Suppressor macrophage (primary cell): ENCODE data around the gene ZNF618.

Source experiments
- DNase-seq, 4 experiments: peaks; one replicate each; pipeline ENCODE4 v3.0.0-alpha.2; 2020 to 2022

Gene ZNF618

DNA sequence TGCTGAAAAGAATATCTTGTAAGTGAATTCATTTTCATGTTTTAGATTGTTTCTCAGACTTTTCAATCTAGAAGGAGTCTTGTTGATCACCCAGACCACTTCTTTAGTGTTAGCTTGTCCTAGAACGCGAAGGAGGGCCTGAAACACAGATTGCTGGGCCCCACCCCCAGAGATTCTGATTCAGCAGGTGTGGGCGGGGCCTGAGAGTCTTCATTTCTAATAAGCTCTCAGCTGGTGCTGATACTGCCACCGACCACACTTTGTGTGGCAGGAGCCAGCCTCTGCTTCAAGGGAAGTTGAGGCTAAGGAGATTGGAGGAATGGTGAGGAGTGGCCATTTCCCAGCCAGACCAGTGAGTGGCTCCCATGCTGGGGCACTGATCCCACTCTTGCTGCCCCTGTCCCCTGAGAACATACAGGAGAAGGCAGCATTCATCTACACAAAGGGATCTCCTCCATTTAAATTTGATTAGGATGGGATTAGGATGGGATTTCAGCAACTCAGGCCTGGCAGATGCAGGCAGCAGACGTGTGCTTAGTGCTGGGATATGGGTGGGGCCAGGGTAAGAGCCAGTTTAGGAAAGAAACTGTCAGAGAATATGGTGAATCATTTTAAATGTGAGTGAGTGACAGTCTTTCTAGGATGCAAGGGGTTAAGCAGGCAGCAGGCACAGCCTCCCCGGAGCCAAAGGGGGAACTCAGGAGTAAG lies 35.9 kb downstream of the ZNF618 start:
- no peak for DNase-seq

DNA sequence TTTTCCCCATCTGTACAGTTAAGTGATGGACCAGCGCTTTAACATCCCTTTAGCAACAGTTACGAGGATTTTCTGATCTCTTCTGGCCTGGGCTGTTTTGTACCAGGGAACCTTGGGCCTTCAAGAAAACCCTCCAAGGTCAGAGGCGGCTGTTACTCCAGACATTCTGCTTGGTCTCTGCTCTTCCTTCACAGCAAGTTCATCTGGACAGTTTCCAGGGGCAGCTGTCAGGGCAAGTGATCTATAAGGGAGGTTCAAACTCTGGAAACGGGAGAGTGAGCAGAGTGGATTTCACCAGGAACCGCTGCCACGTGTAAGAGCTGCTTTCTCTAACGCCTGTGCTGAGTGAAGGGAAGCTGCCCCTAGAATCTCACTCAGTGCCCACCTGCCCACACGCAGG lies 36.7 kb downstream of the ZNF618 start:
- DNase-seq, result no peak

DNA sequence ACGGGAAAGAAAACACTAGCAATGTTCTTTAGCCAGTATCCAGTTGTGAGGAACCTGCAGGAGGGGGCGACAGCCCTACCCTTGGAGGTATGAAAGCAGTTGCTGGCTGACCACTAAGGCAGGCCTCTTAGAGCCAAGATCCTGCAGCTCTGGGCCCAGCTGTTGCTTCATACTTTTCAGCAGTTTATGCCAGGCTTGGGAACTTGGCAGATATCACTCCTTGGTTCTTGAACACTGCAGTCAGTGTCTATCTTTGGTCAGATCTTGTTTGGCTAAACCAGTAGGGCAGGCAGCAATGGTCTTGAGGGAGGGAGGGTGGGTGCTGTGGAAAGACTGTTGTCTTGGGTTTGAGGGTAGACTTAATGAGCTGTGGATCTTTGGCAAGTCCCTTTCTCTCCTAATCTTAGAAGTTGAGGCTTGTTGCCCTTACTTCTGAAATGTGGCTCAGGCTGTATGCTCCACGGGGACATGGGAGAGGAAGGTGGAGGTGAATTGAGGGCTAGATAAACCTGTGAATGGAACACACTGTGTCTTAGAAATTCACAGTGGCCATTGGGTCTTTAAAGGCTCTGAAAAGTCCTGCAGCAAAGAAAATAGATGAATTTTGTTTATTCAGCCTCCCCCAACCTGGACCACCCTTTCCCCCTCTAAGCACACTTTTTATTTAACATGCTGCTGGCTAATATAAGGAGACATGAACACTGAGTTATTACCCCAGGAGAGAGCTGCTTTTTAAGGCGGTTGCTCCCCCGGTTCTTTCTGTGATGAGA lies 37.5 kb downstream of the ZNF618 start:
- no peak for DNase-seq

DNA sequence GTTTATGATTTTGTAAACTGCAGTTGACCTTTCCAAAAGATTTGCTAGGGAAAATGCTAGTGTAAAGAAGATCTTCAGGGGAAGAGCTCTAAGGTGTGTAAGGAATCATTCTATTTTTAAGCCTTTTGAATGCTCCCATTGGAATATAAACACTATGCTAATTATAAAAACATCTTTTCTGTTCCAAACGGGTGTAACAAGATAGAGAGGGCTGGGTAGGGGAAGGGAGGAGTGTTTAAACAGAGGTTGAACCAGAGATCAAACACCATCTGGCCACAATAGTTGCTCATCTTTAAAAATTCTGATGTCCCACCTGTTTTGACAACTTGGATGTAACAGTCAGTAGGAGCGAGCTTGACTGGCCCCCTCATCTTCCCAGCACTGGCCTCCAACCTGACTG lies 38.4 kb downstream of the ZNF618 start:
- no peak for DNase-seq

DNA sequence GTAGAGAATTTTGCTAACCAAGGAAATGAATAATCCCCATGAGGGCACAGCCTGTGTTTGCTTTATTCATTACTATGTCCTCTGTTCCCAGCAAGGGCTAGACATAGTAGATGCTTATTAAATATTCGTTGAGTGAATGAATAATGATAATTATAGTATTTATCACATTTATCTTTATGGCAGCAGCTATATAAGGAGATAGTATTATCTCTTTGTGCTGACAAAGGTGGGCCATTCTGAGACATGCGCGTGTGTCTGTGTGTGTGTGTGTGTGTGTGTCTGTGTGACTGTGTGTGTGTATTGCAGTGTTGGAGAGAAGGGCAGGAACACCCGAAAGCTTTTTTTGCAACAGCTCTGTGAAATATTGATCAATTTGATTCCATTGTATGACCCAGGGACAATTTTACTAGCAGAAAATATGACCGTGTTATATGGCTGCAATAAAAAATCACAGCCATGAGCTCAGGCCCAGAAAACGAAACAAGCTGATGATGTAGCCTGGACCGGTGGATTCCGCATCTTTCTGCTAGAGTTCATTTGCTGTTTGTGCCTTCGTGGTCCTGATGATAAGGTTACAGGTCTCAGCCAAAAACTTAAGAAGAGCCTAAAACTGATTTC lies 39.8 kb downstream of the ZNF618 start:
- no peak for DNase-seq

DNA sequence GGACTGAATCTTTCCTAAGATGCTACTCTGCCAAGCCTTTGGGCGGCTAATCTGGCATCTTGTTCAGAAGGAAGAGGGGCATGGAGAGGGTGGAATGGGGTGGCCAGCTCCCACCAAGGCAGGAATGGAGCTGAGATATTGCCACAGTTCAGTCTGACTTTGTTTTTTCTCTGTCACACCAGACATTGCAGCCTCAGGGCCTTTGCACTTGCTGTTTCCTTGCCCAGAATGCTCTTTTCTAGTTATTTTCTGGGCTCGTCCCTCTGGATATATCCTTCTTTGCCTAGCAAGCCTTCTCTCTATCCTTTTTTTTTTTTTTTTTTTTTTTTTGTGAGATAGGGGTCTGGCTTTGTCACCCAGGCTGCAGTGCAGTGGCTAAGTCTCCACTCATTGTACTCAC lies 40.8 kb downstream of the ZNF618 start:
- no peak for DNase-seq

DNA sequence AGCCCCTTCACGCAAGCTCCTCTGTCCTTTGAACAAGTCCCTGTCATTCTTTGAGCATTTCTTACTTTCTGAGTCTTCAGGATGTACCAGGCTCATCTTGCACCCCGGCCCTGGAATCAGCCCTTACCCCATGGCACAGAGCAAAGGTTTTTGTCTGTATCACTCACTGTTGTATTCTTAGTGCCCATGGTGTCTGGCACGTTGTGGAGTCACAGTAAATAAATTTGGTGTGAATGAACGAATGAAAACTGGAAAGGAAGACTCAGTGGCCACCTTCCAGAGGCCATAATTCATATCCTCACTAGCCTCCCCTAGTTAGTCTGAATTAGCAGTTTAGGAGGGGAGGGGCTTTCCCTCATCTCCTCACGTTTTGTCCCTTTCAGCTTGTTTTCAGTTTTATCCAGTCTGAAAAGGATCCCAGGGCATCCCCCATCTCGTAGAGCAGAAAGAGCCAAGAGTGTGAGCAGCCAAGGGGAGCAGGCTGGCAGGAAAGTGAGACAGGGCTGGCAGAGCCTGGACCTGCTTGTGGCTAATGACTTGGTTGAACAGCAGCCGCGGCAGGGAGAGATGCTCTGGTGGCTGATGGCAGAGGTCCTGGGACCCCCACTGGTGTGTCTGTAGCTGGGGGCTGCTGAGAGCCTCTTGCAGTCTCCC lies 42.7 kb downstream of the ZNF618 start:
- DNase-seq, result no peak

DNA sequence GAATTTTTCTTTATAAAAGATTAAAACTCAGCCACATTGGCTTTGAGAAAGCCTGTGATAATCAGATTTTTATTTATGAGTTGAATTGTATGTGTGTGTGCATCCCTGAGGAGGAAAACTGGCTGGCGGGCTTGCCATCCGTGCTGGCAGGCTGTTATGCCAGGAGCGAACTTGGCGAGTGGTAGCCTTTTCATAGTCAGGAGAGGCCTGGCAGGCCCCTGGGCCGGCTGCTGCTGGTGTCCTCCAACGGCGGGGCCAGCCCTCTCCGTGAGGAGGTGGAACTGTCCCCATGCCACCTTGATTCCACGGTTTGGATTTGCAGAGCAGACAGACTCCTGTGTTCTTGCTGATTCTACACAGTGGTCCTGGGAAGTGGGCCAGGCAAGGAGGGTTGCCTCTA lies 43.3 kb downstream of the ZNF618 start:
- no peak for DNase-seq

DNA sequence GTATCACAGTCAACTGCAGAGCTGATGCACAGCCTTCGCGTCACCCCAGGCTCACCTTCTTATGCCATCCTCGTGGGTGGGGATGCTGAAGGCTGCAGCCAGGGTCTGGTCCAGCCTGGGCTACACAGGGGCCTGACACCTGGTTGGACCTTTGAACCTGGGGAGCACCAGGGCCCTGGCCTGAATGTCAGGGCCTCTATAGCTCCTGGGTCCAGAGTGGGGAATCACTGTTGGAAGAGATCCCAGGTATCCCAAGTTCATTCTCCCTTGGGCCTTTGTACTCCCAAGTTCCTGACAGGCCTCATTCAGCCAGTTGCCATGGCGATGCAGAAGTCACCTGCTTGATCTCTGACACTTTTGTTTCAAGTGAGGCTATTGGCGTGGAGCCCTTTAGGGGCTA lies 43.8 kb downstream of the ZNF618 start:
- DNase-seq, result no peak

DNA sequence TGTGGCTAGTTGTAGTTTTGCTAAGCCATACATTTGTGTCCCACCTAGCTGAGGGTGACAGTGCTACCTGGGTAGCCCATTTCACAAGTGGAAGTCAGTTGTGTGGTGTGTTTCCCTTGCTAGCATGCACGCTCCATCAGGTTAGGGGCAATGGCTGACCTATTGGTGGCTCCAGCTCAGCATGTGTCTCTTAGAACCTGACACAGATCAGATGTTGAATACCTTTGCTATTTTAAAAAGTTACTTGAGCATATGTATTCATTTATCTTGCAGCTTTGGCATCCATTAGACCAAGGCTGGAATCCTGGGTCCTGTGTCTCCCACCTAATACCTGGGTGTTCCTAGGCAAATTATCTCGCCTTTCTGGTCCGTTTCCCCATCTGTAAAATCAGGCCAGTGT lies 44.8 kb downstream of the ZNF618 start:
- no peak for DNase-seq

DNA sequence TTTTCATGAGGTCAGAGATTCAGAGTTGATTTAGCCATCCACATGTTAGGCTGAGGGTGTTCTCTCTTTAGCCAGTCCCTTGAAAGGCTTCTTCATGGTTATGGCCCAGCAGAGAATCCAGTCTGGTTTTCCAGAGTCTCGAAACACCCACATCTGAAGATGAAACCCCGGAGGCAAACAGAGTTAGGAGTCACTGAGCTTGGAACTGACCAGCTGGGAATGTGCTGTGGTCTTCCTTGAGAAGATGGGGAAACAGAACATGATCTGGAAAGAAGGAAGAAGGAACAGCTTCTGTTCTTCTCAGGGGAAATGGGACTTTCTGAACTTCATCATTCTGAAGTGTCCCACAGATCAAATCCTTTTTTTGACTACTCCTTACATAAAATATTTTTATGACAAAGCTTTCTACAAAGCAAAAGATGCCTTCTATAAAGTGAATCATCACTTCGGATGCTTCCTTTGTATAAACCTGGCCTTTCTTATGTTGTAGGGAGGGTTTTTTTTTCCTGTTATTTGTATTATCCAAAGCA lies 45.4 kb downstream of the ZNF618 start:
- DNase-seq, result no peak

DNA sequence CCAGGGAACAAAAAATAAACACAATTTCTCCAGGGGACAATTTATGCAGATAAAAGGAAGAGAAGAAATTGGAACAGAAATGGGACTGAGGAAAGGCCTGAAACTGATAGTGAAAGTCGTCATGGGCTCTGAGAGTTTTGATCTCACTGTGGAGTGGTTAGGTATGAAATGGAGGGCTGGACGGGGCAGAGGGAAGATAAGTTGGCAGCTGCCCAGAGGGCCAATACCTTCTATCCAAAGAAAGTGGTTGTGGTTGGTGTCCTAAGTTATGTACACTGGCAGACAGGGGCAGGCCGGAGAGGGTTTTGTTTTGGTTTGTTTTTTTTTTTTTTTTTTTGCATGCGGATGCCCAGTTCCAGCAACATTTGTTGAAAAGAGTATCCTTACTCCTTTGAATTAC lies 46.1 kb downstream of the ZNF618 start:
- no peak for DNase-seq

DNA sequence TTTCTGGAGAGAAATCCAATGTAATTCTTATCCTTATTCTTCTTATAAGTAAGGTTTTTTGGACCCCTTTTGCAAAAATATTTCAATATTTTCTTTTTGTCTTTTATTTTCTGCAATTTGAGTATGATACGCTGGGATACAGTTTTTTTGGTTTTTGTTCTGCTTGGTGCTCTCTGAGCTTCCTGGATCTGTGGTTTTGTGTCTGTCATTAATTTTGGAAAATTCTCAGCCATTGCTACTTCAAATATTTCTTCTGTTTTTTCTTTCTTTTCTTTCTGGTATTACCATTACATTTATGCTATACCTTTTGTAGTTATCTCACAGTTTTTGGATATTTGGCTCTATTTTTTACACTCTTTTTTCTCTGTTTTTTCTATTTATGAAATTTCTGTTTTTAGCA lies 50.1 kb downstream of the ZNF618 start:
- no peak for DNase-seq

DNA sequence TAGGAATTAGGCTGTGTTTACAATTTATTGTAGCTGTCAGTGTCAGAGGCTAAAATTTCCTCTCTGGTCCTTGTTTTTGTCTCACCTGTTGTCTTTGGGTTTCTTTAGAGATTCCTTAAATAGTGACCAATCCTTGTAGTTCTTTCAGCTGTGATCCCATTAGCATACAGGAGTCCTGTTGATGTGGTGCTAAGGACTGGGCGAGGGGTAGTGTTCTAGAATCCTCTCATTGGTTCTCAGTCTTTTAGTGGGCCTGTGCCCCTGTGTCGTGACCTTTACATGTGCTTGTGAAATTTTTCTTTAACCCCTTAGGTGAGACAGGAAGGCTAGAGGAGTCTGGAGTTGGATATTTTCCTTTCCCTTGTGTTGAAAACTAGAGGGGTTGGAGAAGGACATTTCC lies 51.2 kb downstream of the ZNF618 start:
- no peak for DNase-seq

DNA sequence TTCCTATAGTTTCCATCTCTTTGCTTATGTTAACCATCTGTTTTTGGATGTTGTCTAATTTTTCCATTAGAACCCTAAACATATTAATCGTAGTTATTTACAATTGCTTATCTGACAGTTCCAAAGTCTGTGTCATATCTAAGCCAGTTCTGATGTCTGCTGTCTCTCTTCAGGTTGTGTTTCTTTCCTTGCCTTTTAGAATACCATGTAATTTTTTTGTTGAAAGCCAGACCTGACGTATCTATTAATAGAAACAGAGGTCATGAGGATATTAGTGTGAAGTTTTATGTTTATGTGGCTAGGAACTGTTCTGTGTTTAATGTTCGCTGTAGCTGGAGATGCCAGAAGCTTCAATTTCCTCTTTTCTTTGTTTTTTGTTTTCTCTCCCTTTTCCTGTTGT lies 52.2 kb downstream of the ZNF618 start:
- no peak for DNase-seq

DNA sequence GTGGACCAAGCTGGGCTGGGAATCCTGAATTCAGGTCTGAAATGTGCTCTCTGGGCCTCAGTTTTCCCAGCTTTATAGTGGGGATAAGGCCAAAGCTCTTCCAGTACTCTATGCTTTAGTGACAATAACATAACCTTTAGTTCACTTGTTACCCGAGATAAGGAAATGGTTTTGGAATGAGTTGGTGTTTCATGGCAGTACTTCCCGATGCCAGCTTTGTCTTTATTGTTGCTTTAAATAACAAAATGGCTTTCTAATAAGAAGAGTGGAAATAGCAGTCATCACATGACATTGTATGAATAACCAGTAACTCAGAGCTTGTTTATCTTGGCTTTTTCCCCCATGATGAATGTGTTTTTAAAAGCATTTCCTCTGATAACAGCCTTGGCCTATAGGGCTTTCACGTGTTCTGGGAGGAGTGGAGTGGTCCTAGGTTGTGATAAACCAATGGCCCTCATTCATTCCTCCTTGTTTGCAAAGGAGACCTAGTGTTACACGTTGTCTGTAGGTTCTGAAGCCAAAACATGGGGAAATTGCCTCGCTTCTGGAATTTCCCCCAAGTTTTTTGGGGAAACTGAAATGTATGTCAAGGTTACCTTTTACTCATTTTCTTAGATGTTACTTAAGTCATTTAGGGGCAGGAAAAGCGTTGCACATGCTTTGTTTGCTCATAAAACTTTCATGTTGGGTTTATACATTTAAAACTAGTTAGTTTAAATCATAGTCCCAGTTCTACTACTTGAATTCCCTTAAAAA lies 53.7 kb downstream of the ZNF618 start:
- DNase-seq, result no peak

DNA sequence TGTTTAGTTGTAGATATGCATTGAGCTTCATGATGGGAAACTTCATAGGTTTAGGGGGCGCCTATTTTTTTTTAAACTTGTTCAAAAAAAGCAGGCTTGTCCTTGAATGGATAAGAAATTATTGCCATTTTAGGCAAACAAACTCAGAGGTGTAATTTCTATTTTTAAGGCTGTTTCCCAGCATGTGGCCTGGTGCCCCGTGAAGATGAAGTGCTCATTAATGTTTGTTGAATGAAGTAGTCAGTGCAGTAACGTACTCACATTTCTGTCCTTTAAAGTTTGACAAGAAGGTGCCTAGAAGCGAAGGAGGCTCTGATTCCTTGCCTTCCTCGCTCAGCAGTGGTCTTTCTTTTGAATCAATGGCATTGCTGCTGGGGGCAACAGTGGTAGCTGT lies 54.3 kb downstream of the ZNF618 start:
- no peak for DNase-seq

DNA sequence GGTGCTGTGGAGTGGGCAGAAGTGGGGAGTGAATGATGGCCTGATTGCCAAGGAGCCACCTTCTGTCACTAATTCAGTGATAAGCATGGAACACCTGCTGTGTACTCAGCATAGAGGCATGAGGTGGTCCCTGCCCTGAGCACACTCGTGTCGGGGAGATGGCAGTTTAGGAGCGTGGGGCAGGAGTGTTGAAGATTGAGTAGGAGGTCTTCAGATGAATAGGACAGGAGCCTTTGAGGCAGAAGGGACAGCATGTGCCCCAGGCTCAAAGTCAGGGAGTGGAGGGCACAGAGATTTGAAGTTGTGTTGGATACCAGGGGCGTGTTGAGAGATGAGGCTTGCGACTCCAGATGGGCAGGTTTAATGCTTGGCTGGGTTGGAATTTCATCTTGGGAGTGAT lies 55.0 kb downstream of the ZNF618 start:
- DNase-seq, result no peak

DNA sequence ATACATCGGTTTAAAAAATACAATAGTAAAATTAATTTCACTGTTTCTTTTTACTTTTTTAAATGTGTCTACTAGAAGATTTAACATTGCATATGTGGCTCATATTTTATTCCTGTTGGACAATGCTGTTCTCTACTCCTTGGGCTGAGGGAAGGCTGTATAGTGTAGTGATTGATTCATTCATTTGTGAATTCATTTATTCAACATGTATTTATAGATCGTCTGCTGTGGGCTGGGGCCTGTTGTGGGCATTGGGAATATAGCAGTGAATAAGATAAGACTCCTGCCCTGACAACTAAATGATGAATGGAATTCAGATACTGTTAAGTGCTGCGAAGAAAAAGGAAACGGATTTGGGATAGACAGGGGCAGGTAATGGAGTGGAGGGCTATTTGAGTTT lies 55.7 kb downstream of the ZNF618 start:
- no peak for DNase-seq

DNA sequence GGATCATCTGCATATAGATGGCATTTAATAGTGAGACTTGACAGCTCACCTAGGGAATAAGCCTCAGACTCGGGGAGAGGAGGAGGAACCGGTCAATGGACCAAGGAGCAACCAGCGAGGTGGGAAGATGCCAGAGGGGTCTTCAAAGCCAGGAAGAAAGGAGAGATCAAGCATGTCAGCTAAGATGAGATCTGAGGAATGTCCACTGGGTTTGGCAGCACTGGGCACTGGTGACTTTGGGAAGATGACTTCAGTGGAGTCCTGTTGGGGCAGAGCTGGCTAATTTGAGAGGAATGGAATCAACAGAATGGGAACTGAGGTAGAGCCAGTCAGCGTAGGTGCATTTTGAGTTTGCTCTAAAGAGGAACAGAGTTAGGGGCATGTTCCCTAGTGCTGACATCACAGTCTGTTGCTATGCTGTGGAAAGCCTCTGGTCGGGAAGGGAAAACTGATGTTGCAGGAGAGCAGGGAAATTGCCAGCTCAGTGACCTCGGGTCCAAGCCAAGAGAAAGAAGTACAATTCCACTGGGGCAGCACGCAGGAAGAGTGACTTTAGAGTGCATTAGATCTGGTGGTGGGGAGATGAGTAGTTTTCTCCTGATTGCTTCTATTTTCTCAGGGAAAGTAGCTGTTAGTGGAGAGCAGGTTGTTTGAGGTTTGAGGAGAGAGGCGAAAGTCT lies 56.9 kb downstream of the ZNF618 start:
- no peak for DNase-seq

DNA sequence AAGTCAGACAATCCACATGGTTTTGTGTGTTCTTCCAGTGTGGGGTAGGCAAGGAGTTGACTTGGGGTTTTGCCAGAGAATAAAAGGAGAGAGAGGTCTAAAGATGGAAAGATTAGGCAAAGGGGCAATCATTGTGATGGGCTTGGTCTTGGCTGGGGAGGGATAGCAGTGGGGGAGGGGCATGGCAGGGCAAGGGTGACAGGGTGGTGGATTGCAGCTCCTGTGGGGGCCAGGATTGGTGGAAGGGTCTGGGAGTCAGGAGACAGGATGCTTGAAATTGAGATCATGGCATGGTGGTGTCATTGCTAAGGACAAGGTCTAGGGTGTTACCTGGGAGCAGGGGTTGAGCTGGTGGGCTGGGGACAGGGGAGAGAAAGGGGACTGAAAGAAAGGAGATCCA lies 57.6 kb downstream of the ZNF618 start:
- no peak for DNase-seq
